ENCODE data around the gene POLR2I. TPM values are rescaled to one million over a fixed set of nuclear protein-coding genes. Genes with fewer than 3 reads are reported as not detected.

The POLR2I gene
- total and polyA plus RNA-seq, 9 of the 15 experiments (the other 6 are each of a cell fraction or from before 2014, with no cell fraction given) = 28.0 to 283 (median 123) TPM

DNA sequence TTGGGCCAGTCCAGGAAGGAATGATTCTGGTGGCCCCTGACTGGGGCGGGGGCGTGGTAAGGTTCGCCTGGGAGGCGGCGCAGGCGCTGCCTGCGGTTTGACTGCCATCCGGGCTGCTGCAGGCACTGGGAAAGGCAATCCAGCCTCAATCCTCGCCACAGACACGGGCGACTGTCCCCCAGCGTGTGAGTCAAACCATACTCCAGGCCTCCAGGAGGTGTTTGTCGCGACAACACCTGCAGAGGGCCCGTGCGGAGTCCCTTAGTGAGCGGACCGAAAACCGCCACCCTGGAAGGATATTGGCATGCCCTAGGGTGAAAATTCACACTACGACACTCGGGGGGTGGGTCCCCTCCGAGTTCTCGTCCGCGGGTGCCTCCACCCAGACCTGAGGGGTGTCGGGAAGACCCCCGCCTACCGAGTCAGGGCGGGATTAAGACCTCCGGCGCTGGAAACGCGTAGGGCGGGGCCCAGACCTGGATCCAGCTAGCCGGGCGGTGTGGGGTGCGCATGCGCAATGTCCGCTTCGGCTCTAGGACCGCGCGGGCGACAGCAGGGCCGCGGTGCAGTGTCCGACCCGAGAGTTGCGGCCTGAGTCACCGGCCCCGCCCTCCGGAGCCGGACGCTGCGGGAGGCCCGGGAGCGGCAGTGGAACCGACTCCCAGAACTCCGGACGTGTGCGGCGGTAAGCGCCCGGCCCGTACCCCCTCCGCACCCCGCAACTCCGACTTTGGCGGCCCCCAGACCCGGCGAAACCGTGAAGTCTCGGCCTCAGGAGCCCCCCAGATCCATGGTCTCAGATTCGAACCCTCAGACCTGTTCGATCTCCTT lies 25.0 kb upstream of the POLR2I start, which contains the start of gene CAPNS1 (continued):
- TF ChIP-seq, protein P1, sequence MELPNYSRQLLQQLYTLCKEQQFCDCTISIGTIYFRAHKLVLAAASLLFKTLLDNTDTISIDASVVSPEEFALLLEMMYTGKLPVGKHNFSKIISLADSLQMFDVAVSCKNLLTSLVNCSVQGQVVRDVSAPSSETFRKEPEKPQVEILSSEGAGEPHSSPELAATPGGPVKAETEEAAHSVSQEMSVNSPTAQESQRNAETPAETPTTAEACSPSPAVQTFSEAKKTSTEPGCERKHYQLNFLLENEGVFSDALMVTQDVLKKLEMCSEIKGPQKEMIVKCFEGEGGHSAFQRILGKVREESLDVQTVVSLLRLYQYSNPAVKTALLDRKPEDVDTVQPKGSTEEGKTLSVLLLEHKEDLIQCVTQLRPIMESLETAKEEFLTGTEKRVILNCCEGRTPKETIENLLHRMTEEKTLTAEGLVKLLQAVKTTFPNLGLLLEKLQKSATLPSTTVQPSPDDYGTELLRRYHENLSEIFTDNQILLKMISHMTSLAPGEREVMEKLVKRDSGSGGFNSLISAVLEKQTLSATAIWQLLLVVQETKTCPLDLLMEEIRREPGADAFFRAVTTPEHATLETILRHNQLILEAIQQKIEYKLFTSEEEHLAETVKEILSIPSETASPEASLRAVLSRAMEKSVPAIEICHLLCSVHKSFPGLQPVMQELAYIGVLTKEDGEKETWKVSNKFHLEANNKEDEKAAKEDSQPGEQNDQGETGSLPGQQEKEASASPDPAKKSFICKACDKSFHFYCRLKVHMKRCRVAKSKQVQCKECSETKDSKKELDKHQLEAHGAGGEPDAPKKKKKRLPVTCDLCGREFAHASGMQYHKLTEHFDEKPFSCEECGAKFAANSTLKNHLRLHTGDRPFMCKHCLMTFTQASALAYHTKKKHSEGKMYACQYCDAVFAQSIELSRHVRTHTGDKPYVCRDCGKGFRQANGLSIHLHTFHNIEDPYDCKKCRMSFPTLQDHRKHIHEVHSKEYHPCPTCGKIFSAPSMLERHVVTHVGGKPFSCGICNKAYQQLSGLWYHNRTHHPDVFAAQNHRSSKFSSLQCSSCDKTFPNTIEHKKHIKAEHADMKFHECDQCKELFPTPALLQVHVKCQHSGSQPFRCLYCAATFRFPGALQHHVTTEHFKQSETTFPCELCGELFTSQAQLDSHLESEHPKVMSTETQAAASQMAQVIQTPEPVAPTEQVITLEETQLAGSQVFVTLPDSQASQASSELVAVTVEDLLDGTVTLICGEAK (IDR thresholded peaks at IDR 0.05) = 0 out of 2 replicates have a peak, but pooled peaks have one; percentile 53
- TF ChIP-seq, protein P1 (CRISPR knock-in tag; IDR thresholded peaks at IDR 0.05) = no peak
- TF ChIP-seq TEAD1 (CRISPR knock-in tag; IDR thresholded peaks at IDR 0.05) (peak in 1 of 2 experiments; percentile 38; a peak in 2 of 4 replicates), ZSCAN29 (IDR thresholded peaks at IDR 0.05) (no peak), ZNF431 (CRISPR knock-in tag; IDR thresholded peaks at IDR 0.05) (no peak), KAT8 (IDR thresholded peaks at IDR 0.05; ENCODE audit: low read depth) (no peak), DACH1 (IDR thresholded peaks at IDR 0.05; ENCODE audit: partially characterized antibody) (no peak), JUN (IDR thresholded peaks at IDR 0.05; ENCODE audit: borderline replicate concordance, low read depth, low read length) (peak; percentile 84; the same call in 1 of the 2 replicates), JUN (CRISPR knock-in tag; IDR thresholded peaks at IDR 0.05; ENCODE audit: borderline replicate concordance) (no peak; the same call in 1 of the 2 replicates), NRF1 (conservative IDR thresholded peaks at IDR 0.05 in 1 of 2, IDR thresholded peaks at IDR 0.05 in 1 of 2) (peak; percentile 98), FOXJ3 (CRISPR knock-in tag; IDR thresholded peaks at IDR 0.05) (no peak), FOXK1 (CRISPR knock-in tag; IDR thresholded peaks at IDR 0.05; ENCODE audit: borderline replicate concordance) (no peak)
- TF ChIP-seq, protein P2, sequence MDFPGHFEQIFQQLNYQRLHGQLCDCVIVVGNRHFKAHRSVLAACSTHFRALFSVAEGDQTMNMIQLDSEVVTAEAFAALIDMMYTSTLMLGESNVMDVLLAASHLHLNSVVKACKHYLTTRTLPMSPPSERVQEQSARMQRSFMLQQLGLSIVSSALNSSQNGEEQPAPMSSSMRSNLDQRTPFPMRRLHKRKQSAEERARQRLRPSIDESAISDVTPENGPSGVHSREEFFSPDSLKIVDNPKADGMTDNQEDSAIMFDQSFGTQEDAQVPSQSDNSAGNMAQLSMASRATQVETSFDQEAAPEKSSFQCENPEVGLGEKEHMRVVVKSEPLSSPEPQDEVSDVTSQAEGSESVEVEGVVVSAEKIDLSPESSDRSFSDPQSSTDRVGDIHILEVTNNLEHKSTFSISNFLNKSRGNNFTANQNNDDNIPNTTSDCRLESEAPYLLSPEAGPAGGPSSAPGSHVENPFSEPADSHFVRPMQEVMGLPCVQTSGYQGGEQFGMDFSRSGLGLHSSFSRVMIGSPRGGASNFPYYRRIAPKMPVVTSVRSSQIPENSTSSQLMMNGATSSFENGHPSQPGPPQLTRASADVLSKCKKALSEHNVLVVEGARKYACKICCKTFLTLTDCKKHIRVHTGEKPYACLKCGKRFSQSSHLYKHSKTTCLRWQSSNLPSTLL (IDR thresholded peaks at IDR 0.05) = no peak
- TF ChIP-seq, protein P3, sequence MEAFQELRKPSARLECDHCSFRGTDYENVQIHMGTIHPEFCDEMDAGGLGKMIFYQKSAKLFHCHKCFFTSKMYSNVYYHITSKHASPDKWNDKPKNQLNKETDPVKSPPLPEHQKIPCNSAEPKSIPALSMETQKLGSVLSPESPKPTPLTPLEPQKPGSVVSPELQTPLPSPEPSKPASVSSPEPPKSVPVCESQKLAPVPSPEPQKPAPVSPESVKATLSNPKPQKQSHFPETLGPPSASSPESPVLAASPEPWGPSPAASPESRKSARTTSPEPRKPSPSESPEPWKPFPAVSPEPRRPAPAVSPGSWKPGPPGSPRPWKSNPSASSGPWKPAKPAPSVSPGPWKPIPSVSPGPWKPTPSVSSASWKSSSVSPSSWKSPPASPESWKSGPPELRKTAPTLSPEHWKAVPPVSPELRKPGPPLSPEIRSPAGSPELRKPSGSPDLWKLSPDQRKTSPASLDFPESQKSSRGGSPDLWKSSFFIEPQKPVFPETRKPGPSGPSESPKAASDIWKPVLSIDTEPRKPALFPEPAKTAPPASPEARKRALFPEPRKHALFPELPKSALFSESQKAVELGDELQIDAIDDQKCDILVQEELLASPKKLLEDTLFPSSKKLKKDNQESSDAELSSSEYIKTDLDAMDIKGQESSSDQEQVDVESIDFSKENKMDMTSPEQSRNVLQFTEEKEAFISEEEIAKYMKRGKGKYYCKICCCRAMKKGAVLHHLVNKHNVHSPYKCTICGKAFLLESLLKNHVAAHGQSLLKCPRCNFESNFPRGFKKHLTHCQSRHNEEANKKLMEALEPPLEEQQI (IDR thresholded peaks at IDR 0.05) = no peak

Data from K562 (cell line).